T-helper 1 cell (primary cell): ENCODE results near the gene FAM25G.

Experiments
- DNase-seq, 5 donors: peaks; one replicate each; pipeline ENCODE4 v3.0.0-alpha.2; 2012 to 2020

FAM25G gene

GRCh38 chr10:47447209-47447608 lies 44.3 kb downstream of the FAM25G start:
- DNase-seq: no peak

- no peak for DNase-seq
These were observed 45.8 kb downstream of the FAM25G start for GRCh38 chr10:47445720-47446119.

GRCh38 chr10:47444047-47444446 lies 47.5 kb downstream of the FAM25G start:
- no peak for DNase-seq

- no peak for DNase-seq
These were observed 48.4 kb downstream of the FAM25G start for GRCh38 chr10:47443145-47443544.

GRCh38 chr10:47442351-47442750 lies 49.1 kb downstream of the FAM25G start:
- no peak for DNase-seq

DNA sequence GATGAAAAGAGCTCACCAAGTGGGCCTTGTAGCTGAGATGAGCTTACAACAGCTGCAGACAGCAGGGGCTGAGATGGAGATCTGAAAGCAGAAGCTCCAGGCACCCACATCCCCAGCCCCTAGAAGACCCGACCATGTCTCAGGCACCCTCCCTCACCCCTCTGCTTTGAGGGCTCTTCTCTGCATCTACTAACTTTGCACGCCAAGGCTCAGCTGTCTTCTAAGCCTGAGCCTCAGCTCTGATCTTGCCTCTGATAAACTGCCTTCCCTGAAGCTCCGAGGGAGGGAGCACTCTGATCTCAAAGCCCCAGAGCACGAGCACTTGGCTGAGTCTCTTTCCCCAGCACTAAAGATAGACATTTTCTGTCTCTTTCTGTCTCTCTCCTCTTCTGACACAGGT lies 49.6 kb downstream of the FAM25G start:
- DNase-seq: no peak

DNA sequence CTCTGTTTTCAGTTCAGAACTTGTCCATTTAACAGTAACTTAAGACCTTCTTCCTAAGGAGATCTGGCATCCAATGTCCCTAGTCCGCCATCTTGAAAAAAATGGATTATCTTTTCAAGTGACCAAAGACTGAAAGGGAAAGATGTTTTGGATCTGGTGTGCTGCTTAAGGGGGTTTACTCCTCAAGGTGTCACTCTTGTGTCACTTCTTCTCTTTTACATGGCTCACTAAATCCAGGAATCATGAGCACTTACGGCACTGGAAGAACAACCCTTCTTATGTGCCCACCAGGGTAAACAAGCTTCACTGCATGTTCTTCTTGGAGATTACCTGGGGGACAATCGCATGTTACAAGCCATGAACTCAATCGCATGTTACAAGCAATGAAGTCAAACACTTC lies 51.3 kb downstream of the FAM25G start:
- no peak for DNase-seq

GRCh38 chr10:47438857-47439474 lies 52.5 kb downstream of the FAM25G start:
- no peak for DNase-seq
